BLaER1 (cell line): ENCODE data around the gene ELSPBP1.
"Not testable (repeated sequence)": the region's sequence is repeated elsewhere in the genome, so short reads cannot be mapped to it uniquely, and the experiment has no call there.

Source experiments
- H3K27ac ChIP-seq: shearing (Covaris generic); formaldehyde crosslinking; 2 replicates; pipeline ENCODE4 v1.8.1; 2022
- H3K27me3 ChIP-seq: shearing (Covaris generic); formaldehyde crosslinking; 2 replicates; pipeline ENCODE4 v1.8.1; 2022
- H3K36me3 ChIP-seq: shearing (Covaris generic); formaldehyde crosslinking; 2 replicates; pipeline ENCODE4 v1.8.1; 2022
- H3K4me1 ChIP-seq: shearing (Covaris generic); formaldehyde crosslinking; 2 replicates; pipeline ENCODE4 v1.8.1; 2022
- H3K4me2 ChIP-seq: shearing (Covaris generic); formaldehyde crosslinking; 2 replicates; pipeline ENCODE4 v1.8.1; 2022
- H3K4me3 ChIP-seq: shearing (Covaris generic); formaldehyde crosslinking; 2 replicates; pipeline ENCODE4 v1.8.1; 2022
- H3K9ac ChIP-seq: shearing (Covaris generic); formaldehyde crosslinking; 2 replicates; pipeline ENCODE4 v1.8.1; 2022
- H3K9me3 ChIP-seq: shearing (Covaris generic); formaldehyde crosslinking; 2 replicates; pipeline ENCODE4 v1.8.1; 2022
- H4K20me1 ChIP-seq: shearing (Covaris generic); formaldehyde crosslinking; 2 replicates; pipeline ENCODE4 v1.8.1; 2022
- Cebpa-rat ChIP-seq: shearing (Covaris generic); IDR thresholded peaks from 2 replicates; pipeline ENCODE4 v1.8.1; 2022

ELSPBP1 gene

GRCh38 chr19:47994209-47994802 is at the start of gene ELSPBP1:
ELSPBP1 (plus strand) TSS chr19:47994632; CDS start chr19:48008668, 14,036 bp downstream.
- no peaks in the 10 kb centered on the region for H3K9me3 ChIP-seq
- no peaks in the 10 kb centered on the region for H3K27me3 ChIP-seq
- no peaks in the 10 kb centered on the region for H3K36me3 ChIP-seq
- no peak within 1 kb of the TSS for H3K27ac ChIP-seq
- no peak for TF ChIP-seq Cebpa-rat
- no peak within 1 kb of the TSS for H3K4me2 ChIP-seq
- no peaks in the 10 kb centered on the region for H4K20me1 ChIP-seq
- no peak within 1 kb of the TSS for H3K9ac ChIP-seq
- H3K4me3 ChIP-seq: no peak within 1 kb of the TSS
- H3K4me1 ChIP-seq: no peaks in the 10 kb centered on the region

GRCh38 chr19:47949852-47950521 is 44.4 kb upstream of the ELSPBP1 start:
- H3K27me3 ChIP-seq, H3K9me3 ChIP-seq, H3K36me3 ChIP-seq, H3K4me1 ChIP-seq, H3K9ac ChIP-seq, H3K4me2 ChIP-seq, H3K4me3 ChIP-seq, H4K20me1 ChIP-seq, H3K27ac ChIP-seq: not testable (repeated sequence)

GRCh38 chr19:47952132-47952531 is 42.3 kb upstream of the ELSPBP1 start:
- not testable (repeated sequence) for H3K4me2 ChIP-seq, H3K4me3 ChIP-seq, H3K27me3 ChIP-seq, H4K20me1 ChIP-seq, H3K4me1 ChIP-seq, H3K9ac ChIP-seq, H3K9me3 ChIP-seq, H3K36me3 ChIP-seq, H3K27ac ChIP-seq

GRCh38 chr19:47955936-47956335 is 38.5 kb upstream of the ELSPBP1 start:
- H3K27me3 ChIP-seq, H3K4me2 ChIP-seq, H3K27ac ChIP-seq, H3K4me3 ChIP-seq, H4K20me1 ChIP-seq, H3K9ac ChIP-seq, H3K4me1 ChIP-seq, H3K9me3 ChIP-seq, H3K36me3 ChIP-seq: not testable (repeated sequence)

GRCh38 chr19:47973529-47973928 is 20.9 kb upstream of the ELSPBP1 start:
- no peak overlapping the region for H3K27ac ChIP-seq
- no peak for TF ChIP-seq Cebpa-rat
- no peaks in the 10 kb centered on the region for H3K9me3 ChIP-seq
- no peaks in the 10 kb centered on the region for H3K36me3 ChIP-seq
- no peaks in the 10 kb centered on the region for H4K20me1 ChIP-seq
- no peak overlapping the region for H3K4me3 ChIP-seq
- H3K4me1 ChIP-seq: no peaks in the 10 kb centered on the region
- no peak overlapping the region for H3K4me2 ChIP-seq
- H3K27me3 ChIP-seq: no peaks in the 10 kb centered on the region
- no peak overlapping the region for H3K9ac ChIP-seq

GRCh38 chr19:47991191-47991808 is 3.1 kb upstream of the ELSPBP1 start:
- H4K20me1 ChIP-seq: no peaks in the 10 kb centered on the region
- H3K4me1 ChIP-seq: no peaks in the 10 kb centered on the region
- H3K4me3 ChIP-seq: no peak overlapping the region
- no peak overlapping the region for H3K27ac ChIP-seq
- no peaks in the 10 kb centered on the region for H3K36me3 ChIP-seq
- no peak overlapping the region for H3K9ac ChIP-seq
- no peak for TF ChIP-seq Cebpa-rat
- H3K9me3 ChIP-seq: no peaks in the 10 kb centered on the region
- H3K27me3 ChIP-seq: no peaks in the 10 kb centered on the region
- no peak overlapping the region for H3K4me2 ChIP-seq

GRCh38 chr19:47992070-47992469 is 2.4 kb upstream of the ELSPBP1 start, which contains the start of gene BSPH1:
BSPH1 (minus strand) TSS chr19:47992170; CDS start chr19:47992081, 89 bp downstream.
- no peaks in the 10 kb centered on the region for H3K36me3 ChIP-seq
- no peaks in the 10 kb centered on the region for H4K20me1 ChIP-seq
- no peaks in the 10 kb centered on the region for H3K9me3 ChIP-seq
- no peak within 1 kb of the TSS for H3K4me2 ChIP-seq
- no peak within 1 kb of the TSS for H3K4me3 ChIP-seq
- no peak for TF ChIP-seq Cebpa-rat
- no peak within 1 kb of the TSS for H3K9ac ChIP-seq
- no peak within 1 kb of the TSS for H3K27ac ChIP-seq
- H3K4me1 ChIP-seq: no peaks in the 10 kb centered on the region
- no peaks in the 10 kb centered on the region for H3K27me3 ChIP-seq

GRCh38 chr19:47996230-47996727 is 1.8 kb downstream of the ELSPBP1 start:
- Histone ChIP-seq H3K4me3 (no peak overlapping the region), H3K27ac (no peak overlapping the region), H4K20me1 (no peaks in the 10 kb centered on the region), H3K9me3 (0 out of 2 replicates have a peak, but pooled peaks cover 9% of the 10 kb centered on the region), H3K4me2 (no peak overlapping the region), H3K27me3 (no peaks in the 10 kb centered on the region), H3K36me3 (no peaks in the 10 kb centered on the region), H3K9ac (no peak overlapping the region), H3K4me1 (no peaks in the 10 kb centered on the region)
- no peak for TF ChIP-seq Cebpa-rat

GRCh38 chr19:47998800-47999199 is 4.4 kb downstream of the ELSPBP1 start:
- H4K20me1 ChIP-seq: no peaks in the 10 kb centered on the region
- H3K4me1 ChIP-seq: no peaks in the 10 kb centered on the region
- H3K27ac ChIP-seq: no peak overlapping the region
- H3K9me3 ChIP-seq: 0 out of 2 replicates have a peak, but pooled peaks cover 9% of the 10 kb centered on the region
- H3K4me3 ChIP-seq: no peak overlapping the region
- H3K36me3 ChIP-seq: no peaks in the 10 kb centered on the region
- no peak overlapping the region for H3K9ac ChIP-seq
- H3K27me3 ChIP-seq: no peaks in the 10 kb centered on the region
- TF ChIP-seq Cebpa-rat: no peak
- H3K4me2 ChIP-seq: no peak overlapping the region

GRCh38 chr19:48000846-48001245 is 6.4 kb downstream of the ELSPBP1 start:
- Histone ChIP-seq H3K27me3 (no peaks in the 10 kb centered on the region), H3K27ac (no peak overlapping the region), H3K9me3 (0 out of 2 replicates have a peak, but pooled peaks cover 9% of the 10 kb centered on the region), H3K36me3 (no peaks in the 10 kb centered on the region), H3K4me2 (no peak overlapping the region), H3K4me3 (no peak overlapping the region), H3K4me1 (no peaks in the 10 kb centered on the region), H3K9ac (no peak overlapping the region), H4K20me1 (no peaks in the 10 kb centered on the region)
- no peak for TF ChIP-seq Cebpa-rat
